HEK293 (cell line): ENCODE results near the gene CACNA2D3.

ENCODE experiments used
- CTCF ChIA-PET: fragments of 350-600 bp; formaldehyde crosslinking; extraction: SDS; loops from one replicate; lab custom pipeline; 2021; ENCODE audit warnings: antibody characterized with exemption; lab: Yijun Ruan, JAX
- POLR2A ChIA-PET: fragments of 300-600 bp; formaldehyde crosslinking; extraction: SDS; loops from one replicate; lab custom pipeline; 2020; ENCODE audit warnings: antibody characterized with exemption, inconsistent platforms; lab: Yijun Ruan, JAX
- H3K27ac ChIP-seq: fragments of 200-500 bp; sonication (Bioruptor generic); 2 replicates; pipeline ENCODE4 v1.5.1; 2014; ENCODE audit warnings: low read depth, low read length, control low read depth, inconsistent platforms; ENCODE audit errors: extremely low read depth
- H3K36me3 ChIP-seq, 2 experiments: fragments of 200-500 bp in 1 of 2; sonication (Bioruptor generic) in 1 of 2; 1 replicate in 1 of 2; 2 replicates in 1 of 2; pipeline ENCODE4 v1.5.1; 2014 to 2017; ENCODE audit warnings: inconsistent platforms in 2 of 2, low read length in 2 of 2; ENCODE audit not compliant: control insufficient read depth in 2 of 2, insufficient read depth in 1 of 2
- H3K4me1 ChIP-seq: fragments of 200-500 bp; sonication (Bioruptor generic); 2 replicates; pipeline ENCODE4 v1.5.1; 2014; ENCODE audit warnings: mild to moderate bottlenecking, low read length, inconsistent platforms; ENCODE audit not compliant: control insufficient read depth, insufficient read depth
- H3K4me3 ChIP-seq: 2 replicates; pipeline ENCODE4 v1.5.1; 2011; ENCODE audit warnings: low read depth, mild to moderate bottlenecking, control low read depth, low read length, moderate library complexity
- H3K9me3 ChIP-seq: fragments of 200-500 bp; sonication (Bioruptor generic); 2 replicates; pipeline ENCODE4 v1.5.1; 2014; ENCODE audit warnings: low read depth, low read length, inconsistent platforms; ENCODE audit not compliant: control insufficient read depth, insufficient read depth
- GLIS1 ChIP-seq: fragments of 450-650 bp; formaldehyde crosslinking; IDR thresholded peaks from 2 replicates; pipeline ENCODE4 v1.5.1; 2016; ENCODE audit warnings: missing biosample characterization, missing genetic modification characterization
- KLF1 ChIP-seq: fragments of 450-650 bp; formaldehyde crosslinking; IDR thresholded peaks from 2 replicates; pipeline ENCODE4 v1.5.1; 2016; ENCODE audit warnings: missing biosample characterization, missing genetic modification characterization
- MZF1 ChIP-seq: fragments of 450-650 bp; formaldehyde crosslinking; IDR thresholded peaks from 2 replicates; pipeline ENCODE4 v1.5.1; 2017; ENCODE audit warnings: missing biosample characterization, missing genetic modification characterization, borderline replicate concordance
- PRDM2 ChIP-seq: fragments of 450-650 bp; formaldehyde crosslinking; IDR thresholded peaks from 2 replicates; pipeline ENCODE4 v1.5.1; 2016; ENCODE audit warnings: missing biosample characterization, missing genetic modification characterization, borderline replicate concordance
- ZNF112 ChIP-seq: fragments of 450-650 bp; formaldehyde crosslinking; IDR thresholded peaks from 2 replicates; pipeline ENCODE4 v1.5.0; 2017; ENCODE audit warnings: missing biosample characterization, missing genetic modification characterization
- ZNF121 ChIP-seq: fragments of 450-650 bp; formaldehyde crosslinking; IDR thresholded peaks from 2 replicates; pipeline ENCODE4 v1.5.1; 2016; ENCODE audit warnings: missing biosample characterization, missing genetic modification characterization
- ZNF157 ChIP-seq: fragments of 450-650 bp; formaldehyde crosslinking; IDR thresholded peaks from 2 replicates; pipeline ENCODE4 v1.5.1; 2016; ENCODE audit warnings: missing biosample characterization, missing genetic modification characterization
- ZNF175 ChIP-seq: fragments of 450-650 bp; formaldehyde crosslinking; IDR thresholded peaks from 2 replicates; pipeline ENCODE4 v1.5.1; 2016; ENCODE audit warnings: missing biosample characterization, missing genetic modification characterization
- ZNF280D ChIP-seq: fragments of 450-650 bp; formaldehyde crosslinking; IDR thresholded peaks from 2 replicates; pipeline ENCODE4 v1.5.1; 2016; ENCODE audit warnings: missing biosample characterization, missing genetic modification characterization
- ZNF404 ChIP-seq: fragments of 450-650 bp; formaldehyde crosslinking; IDR thresholded peaks from 2 replicates; pipeline ENCODE4 v1.5.1; 2017; ENCODE audit warnings: missing biosample characterization, missing genetic modification characterization
- ZNF473 ChIP-seq: fragments of 450-650 bp; formaldehyde crosslinking; IDR thresholded peaks from 2 replicates; pipeline ENCODE4 v1.5.1; 2017; ENCODE audit warnings: missing biosample characterization, missing genetic modification characterization
- ZNF513 ChIP-seq: fragments of 450-650 bp; IDR thresholded peaks from 2 replicates; pipeline ENCODE4 v1.5.1; 2018; ENCODE audit warnings: missing biosample characterization, missing genetic modification characterization
- ZNF560 ChIP-seq: fragments of 450-650 bp; formaldehyde crosslinking; IDR thresholded peaks from 2 replicates; pipeline ENCODE4 v1.5.1; 2017; ENCODE audit warnings: missing biosample characterization, missing genetic modification characterization, borderline replicate concordance
- ZNF600 ChIP-seq: fragments of 450-650 bp; formaldehyde crosslinking; IDR thresholded peaks from 2 replicates; pipeline ENCODE4 v1.5.1; 2016; ENCODE audit warnings: missing biosample characterization, missing genetic modification characterization
- ZNF670 ChIP-seq: fragments of 450-650 bp; formaldehyde crosslinking; IDR thresholded peaks from 2 replicates; pipeline ENCODE4 v1.5.1; 2016; ENCODE audit warnings: missing biosample characterization, missing genetic modification characterization, low read depth
- ZNF692 ChIP-seq: fragments of 450-650 bp; formaldehyde crosslinking; IDR thresholded peaks from 2 replicates; pipeline ENCODE4 v1.5.1; 2016; ENCODE audit warnings: missing biosample characterization, missing genetic modification characterization
- ZNF830 ChIP-seq: fragments of 450-650 bp; IDR thresholded peaks from 2 replicates; pipeline ENCODE4 v1.5.0; 2018; ENCODE audit warnings: missing biosample characterization, missing genetic modification characterization, low read depth, mild to moderate bottlenecking, moderate library complexity
- ZXDB ChIP-seq: fragments of 450-650 bp; formaldehyde crosslinking; IDR thresholded peaks from 2 replicates; pipeline ENCODE4 v1.5.1; 2016; ENCODE audit warnings: missing biosample characterization, missing genetic modification characterization
- TF ChIP-seq, protein P1 (sequence below): fragments of 450-650 bp; formaldehyde crosslinking; IDR thresholded peaks from 2 replicates; pipeline ENCODE4 v1.5.1; 2016; ENCODE audit warnings: missing biosample characterization, missing genetic modification characterization
- TF ChIP-seq, protein P2 (sequence below): fragments of 450-650 bp; formaldehyde crosslinking; IDR thresholded peaks from 2 replicates; pipeline ENCODE4 v1.5.1; 2016; ENCODE audit warnings: missing biosample characterization, missing genetic modification characterization

Gene CACNA2D3

GRCh38 chr3:54634122-54634469 lies 511.7 kb downstream of the CACNA2D3 start:
- H3K36me3 ChIP-seq, result no peaks in the 10 kb centered on the region
- ChIA-PET CTCF (no interaction called here), POLR2A (no interaction called here)

More at GRCh38 chr3:54634122-54634469, 511.7 kb downstream of the CACNA2D3 start:
- no peak overlapping the region for H3K4me3 ChIP-seq
- TF ChIP-seq ZXDB (tag by site-specific recombination), result no peak
- TF ChIP-seq ZNF175 (tag by site-specific recombination), result no peak
- TF ChIP-seq ZNF600 (tag by site-specific recombination), result no peak
- no peak for TF ChIP-seq ZNF473 (tag by site-specific recombination)
- TF ChIP-seq, protein P1, sequence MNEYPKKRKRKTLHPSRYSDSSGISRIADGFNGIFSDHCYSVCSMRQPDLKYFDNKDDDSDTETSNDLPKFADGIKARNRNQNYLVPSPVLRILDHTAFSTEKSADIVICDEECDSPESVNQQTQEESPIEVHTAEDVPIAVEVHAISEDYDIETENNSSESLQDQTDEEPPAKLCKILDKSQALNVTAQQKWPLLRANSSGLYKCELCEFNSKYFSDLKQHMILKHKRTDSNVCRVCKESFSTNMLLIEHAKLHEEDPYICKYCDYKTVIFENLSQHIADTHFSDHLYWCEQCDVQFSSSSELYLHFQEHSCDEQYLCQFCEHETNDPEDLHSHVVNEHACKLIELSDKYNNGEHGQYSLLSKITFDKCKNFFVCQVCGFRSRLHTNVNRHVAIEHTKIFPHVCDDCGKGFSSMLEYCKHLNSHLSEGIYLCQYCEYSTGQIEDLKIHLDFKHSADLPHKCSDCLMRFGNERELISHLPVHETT, result no peak
- no peak for TF ChIP-seq ZNF280D
- no peak for TF ChIP-seq ZNF404 (tag by site-specific recombination)
- TF ChIP-seq, protein P2, sequence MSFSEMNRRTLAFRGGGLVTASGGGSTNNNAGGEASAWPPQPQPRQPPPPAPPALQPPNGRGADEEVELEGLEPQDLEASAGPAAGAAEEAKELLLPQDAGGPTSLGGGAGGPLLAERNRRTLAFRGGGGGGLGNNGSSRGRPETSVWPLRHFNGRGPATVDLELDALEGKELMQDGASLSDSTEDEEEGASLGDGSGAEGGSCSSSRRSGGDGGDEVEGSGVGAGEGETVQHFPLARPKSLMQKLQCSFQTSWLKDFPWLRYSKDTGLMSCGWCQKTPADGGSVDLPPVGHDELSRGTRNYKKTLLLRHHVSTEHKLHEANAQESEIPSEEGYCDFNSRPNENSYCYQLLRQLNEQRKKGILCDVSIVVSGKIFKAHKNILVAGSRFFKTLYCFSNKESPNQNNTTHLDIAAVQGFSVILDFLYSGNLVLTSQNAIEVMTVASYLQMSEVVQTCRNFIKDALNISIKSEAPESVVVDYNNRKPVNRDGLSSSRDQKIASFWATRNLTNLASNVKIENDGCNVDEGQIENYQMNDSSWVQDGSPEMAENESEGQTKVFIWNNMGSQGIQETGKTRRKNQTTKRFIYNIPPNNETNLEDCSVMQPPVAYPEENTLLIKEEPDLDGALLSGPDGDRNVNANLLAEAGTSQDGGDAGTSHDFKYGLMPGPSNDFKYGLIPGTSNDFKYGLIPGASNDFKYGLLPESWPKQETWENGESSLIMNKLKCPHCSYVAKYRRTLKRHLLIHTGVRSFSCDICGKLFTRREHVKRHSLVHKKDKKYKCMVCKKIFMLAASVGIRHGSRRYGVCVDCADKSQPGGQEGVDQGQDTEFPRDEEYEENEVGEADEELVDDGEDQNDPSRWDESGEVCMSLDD (tag by site-specific recombination), result no peak
- no peak for TF ChIP-seq ZNF692
- no peak for TF ChIP-seq ZNF560 (tag by site-specific recombination)
- no peak for TF ChIP-seq ZNF513 (tag by site-specific recombination)
- no peak for TF ChIP-seq GLIS1 (tag by site-specific recombination)
- TF ChIP-seq ZNF121 (tag by site-specific recombination), result no peak
- TF ChIP-seq MZF1 (tag by site-specific recombination), result no peak
- no peak for TF ChIP-seq PRDM2
- no peak for TF ChIP-seq ZNF112 (tag by site-specific recombination)
- TF ChIP-seq ZNF157 (tag by site-specific recombination), result no peak
- no peak for TF ChIP-seq ZNF670 (tag by site-specific recombination)
- no peak for TF ChIP-seq KLF1 (tag by site-specific recombination)
- no peak for TF ChIP-seq ZNF830 (tag by site-specific recombination)
- H3K4me1 ChIP-seq, result no peaks in the 10 kb centered on the region
- no peak overlapping the region for H3K27ac ChIP-seq
- H3K9me3 ChIP-seq, result no peaks in the 10 kb centered on the region
